ENCODE results near the gene MED13L. TPM values are rescaled to one million over a fixed set of nuclear protein-coding genes. Genes with fewer than 3 reads are reported as not detected.

MED13L gene
- total and polyA plus RNA-seq, 12 donors, result 9.4 to 76.5 (median 64.2) TPM

DNA sequence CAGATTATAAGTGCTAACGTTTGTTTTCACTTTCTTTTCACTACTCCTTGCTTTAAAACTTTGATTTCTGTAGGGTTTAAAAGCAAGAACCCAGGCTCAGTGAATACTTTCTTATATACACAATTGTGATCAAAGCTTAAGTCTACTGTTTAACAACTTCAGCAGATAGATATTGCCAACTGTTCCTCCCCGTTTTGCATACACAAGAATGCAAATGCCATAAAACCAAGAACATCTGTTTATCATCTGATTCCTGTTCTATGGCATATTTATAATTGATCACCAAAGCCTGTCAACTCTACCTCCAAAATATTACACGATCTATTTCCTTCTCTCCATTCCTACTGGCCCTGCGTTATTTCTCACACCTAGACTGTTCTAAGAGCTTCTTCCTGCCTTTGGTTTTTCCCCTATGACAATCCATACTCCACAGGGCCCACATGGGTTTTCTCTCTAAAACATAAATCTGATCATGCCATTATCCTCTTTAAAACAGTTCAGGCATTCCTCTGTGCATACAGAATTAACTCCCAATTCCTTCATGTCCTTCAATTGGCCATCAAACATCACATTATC is 15.9 kb downstream of the MED13L start:
- ATAC-seq (no peak), DNase-seq (no peak)
- Histone ChIP-seq H3K27me3 (no peaks in the 10 kb centered on the region), H3K36me3 (no peaks in the 10 kb centered on the region), H3K4me1 (peaks cover 0 to 95% (median 73%) of the 10 kb centered on the region in 9 donors), H3K9me3 (no peaks in the 10 kb centered on the region), H3K27ac (no peak overlapping the region), H3K4me3 (no peak overlapping the region)
- intact Hi-C loops (cut with DNase I), result no loop called here
- TF ChIP-seq, protein P1, sequence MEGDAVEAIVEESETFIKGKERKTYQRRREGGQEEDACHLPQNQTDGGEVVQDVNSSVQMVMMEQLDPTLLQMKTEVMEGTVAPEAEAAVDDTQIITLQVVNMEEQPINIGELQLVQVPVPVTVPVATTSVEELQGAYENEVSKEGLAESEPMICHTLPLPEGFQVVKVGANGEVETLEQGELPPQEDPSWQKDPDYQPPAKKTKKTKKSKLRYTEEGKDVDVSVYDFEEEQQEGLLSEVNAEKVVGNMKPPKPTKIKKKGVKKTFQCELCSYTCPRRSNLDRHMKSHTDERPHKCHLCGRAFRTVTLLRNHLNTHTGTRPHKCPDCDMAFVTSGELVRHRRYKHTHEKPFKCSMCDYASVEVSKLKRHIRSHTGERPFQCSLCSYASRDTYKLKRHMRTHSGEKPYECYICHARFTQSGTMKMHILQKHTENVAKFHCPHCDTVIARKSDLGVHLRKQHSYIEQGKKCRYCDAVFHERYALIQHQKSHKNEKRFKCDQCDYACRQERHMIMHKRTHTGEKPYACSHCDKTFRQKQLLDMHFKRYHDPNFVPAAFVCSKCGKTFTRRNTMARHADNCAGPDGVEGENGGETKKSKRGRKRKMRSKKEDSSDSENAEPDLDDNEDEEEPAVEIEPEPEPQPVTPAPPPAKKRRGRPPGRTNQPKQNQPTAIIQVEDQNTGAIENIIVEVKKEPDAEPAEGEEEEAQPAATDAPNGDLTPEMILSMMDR (IDR thresholded peaks at IDR 0.05), result no peak
- 58 to 69% methylated on average over 4 of the region's 4 CpGs for WGBS, 2 donors

DNA sequence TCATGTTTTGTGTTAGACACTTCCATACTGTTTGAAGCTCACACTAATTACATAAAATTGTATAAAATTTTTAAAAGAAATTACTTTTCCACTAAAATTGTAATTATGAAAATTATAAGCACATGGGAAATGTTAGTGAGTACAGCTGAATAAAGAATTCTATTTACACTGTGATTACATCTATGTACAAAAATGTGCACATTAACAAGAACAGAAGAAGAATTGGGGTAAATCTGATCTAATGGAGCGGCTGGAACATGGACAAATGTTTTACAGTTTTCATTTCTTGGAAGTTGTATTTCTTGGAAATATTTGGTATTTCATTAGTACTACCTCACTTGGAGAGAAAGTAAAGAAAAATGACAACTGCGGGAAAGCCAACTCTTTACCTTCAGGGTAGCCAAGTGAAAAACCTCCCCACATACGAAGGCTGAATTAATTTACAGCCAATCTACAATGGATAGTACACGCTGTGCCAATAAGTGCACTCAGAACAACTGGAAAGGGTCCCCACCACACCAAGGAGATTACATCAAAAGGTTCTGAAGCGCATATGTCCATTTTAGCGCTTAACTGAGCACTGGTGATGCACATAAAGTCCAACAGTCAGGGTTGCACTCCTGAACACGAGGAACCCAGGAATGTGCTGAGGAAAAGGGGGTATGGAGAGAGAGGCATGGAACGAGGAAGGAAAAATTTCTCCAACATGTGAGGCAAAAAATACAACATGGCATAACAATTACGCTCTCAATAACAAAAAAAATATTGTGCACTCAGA is 17.5 kb downstream of the MED13L start:
- Histone ChIP-seq H3K4me1 (peaks cover 0 to 95% (median 70%) of the 10 kb centered on the region in 9 donors), H3K27me3 (no peaks in the 10 kb centered on the region), H3K36me3 (no peaks in the 10 kb centered on the region), H3K9me3 (no peaks in the 10 kb centered on the region), H3K4me3 (no peak overlapping the region), H3K27ac (no peak overlapping the region)
- intact Hi-C loops (cut with DNase I), result no loop called here
- DNase-seq (no peak), ATAC-seq (no peak)
- 87 to 92% methylated on average over 9 of the region's 9 CpGs for WGBS, 2 donors
- TF ChIP-seq, protein P1 (IDR thresholded peaks at IDR 0.05), result no peak

DNA sequence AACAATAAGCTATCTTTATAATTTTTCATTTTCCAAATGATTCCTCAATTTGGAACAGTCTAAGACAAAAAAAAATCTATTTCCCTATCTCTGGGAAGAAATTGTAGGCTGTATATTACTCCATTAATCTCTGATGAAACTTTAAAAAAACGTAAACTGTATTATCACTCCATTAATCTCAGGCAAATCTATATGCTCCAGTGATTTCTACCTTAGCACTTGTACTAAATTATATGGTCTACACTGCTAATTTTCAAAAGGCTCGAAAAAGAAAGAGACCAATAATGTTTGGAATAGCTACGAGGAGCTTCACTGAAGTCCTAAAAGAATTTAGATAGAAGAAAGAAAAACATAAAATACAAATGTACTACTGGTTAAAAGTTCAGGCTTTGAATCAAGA is 19.7 kb downstream of the MED13L start:
- no peak for DNase-seq
- no peak overlapping the region for H3K4me3 ChIP-seq
- H3K9me3 ChIP-seq, result no peaks in the 10 kb centered on the region
- no peaks in the 10 kb centered on the region for H3K27me3 ChIP-seq
- no peak for ATAC-seq
- TF ChIP-seq, protein P1 (IDR thresholded peaks at IDR 0.05), result no peak
- 50 to 82% methylated on average over 3 of the region's 3 CpGs for WGBS, 2 donors
- peak overlapping the region in 3 of 10 donors; percentile 13 to 48 (median 30) for H3K27ac ChIP-seq
- H3K36me3 ChIP-seq, result no peaks in the 10 kb centered on the region
- peaks cover 0 to 78% (median 50%) of the 10 kb centered on the region in 9 donors for H3K4me1 ChIP-seq
- intact Hi-C loops (cut with DNase I), result no loop called here

DNA sequence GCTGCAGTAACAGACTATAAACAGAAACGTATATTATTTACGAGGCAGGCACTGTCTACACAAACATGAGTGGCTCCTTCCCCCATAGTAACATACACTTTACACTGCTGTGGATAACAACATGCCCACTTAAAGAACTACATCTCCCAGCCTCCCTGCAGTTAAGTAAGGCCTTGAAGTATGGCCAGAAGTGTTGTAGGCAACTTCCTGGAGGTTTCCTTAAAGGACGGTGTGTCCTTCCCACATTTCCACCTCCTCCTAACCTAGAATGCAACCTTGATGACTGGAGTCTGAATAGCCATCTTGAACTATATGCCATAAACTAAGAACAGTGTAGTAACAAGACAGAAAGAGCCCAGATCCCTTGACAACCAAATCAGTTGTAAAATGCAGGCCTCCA is 20.3 kb downstream of the MED13L start:
- Histone ChIP-seq H3K27ac (peak overlapping the region in 4 of 10 donors; percentile 4 to 48 (median 22)), H3K27me3 (no peaks in the 10 kb centered on the region), H3K36me3 (no peaks in the 10 kb centered on the region), H3K4me1 (peaks cover 0 to 72% (median 44%) of the 10 kb centered on the region in 9 donors), H3K4me3 (no peak overlapping the region), H3K9me3 (peaks cover 0 to 5% (median 0%) of the 10 kb centered on the region in 11 donors)
- DNase-seq (no peak), ATAC-seq (peak in 7 of 8 donors; percentile 47 to 86 (median 64))
- WGBS, 2 donors, result 18 to 23% methylated on average over 3 of the region's 3 CpGs
- TF ChIP-seq, protein P1 (IDR thresholded peaks at IDR 0.05), result no peak
- intact Hi-C loops (cut with DNase I), result no loop called here

All from heart right ventricle (tissue), 16 donors.